Measurements from ENCODE around the gene ATRNL1.

Gene ATRNL1

GRCh38 chr10:115084277-115084850 lies 8.8 kb upstream of the ATRNL1 start:
- Histone ChIP-seq H3K9me2 (replicated peaks; ENCODE audit: control insufficient read depth, low read length) (no peaks in the 10 kb centered on the region), H3K9me3 (ENCODE audit: control insufficient read depth, insufficient read depth, low read length) (0 out of 2 replicates have a peak, but pooled peaks cover 5% of the 10 kb centered on the region), H3K4me2 (ENCODE audit: low read length) (no peak overlapping the region), H3K4me1 (ENCODE audit: control insufficient read depth, low read length) (no peaks in the 10 kb centered on the region), H3K36me3 (ENCODE audit: control insufficient read depth, low read length) (no peaks in the 10 kb centered on the region), H3K27me3 (ENCODE audit: control insufficient read depth, low read length) (0 out of 2 replicates have a peak, but pooled peaks cover 2% of the 10 kb centered on the region), H3K27ac (ENCODE audit: low read depth, low read length) (no peak overlapping the region), H4K20me1 (ENCODE audit: control insufficient read depth, insufficient read depth, low read depth, low read length) (no peaks in the 10 kb centered on the region), H3K79me2 (ENCODE audit: control insufficient read depth, low read length) (no peaks in the 10 kb centered on the region), H3K4me3 (ENCODE audit: low read length) (no peak overlapping the region), H3F3A (ENCODE audit: control insufficient read depth, insufficient read depth) (no peaks in the 10 kb centered on the region)
- TF ChIP-seq CTCF (IDR thresholded peaks at IDR 0.05; ENCODE audit: low read depth, low read length, poor library complexity, severe bottlenecking) (no peak), EZH2phosphoT487 (IDR thresholded peaks at IDR 0.05; ENCODE audit: borderline replicate concordance, low read length) (no peak)

- Histone ChIP-seq H3K27ac (ENCODE audit: low read depth, low read length) (no peak overlapping the region), H3F3A (ENCODE audit: control insufficient read depth, insufficient read depth) (no peaks in the 10 kb centered on the region), H3K4me1 (ENCODE audit: control insufficient read depth, low read length) (peaks cover 8% of the 10 kb centered on the region; the same call in 1 of the 2 replicates), H3K79me2 (ENCODE audit: control insufficient read depth, low read length) (no peaks in the 10 kb centered on the region), H3K9me2 (replicated peaks; ENCODE audit: control insufficient read depth, low read length) (no peaks in the 10 kb centered on the region), H3K9me3 (ENCODE audit: control insufficient read depth, insufficient read depth, low read length) (0 out of 2 replicates have a peak, but pooled peaks cover 5% of the 10 kb centered on the region), H4K20me1 (ENCODE audit: control insufficient read depth, insufficient read depth, low read depth, low read length) (no peaks in the 10 kb centered on the region), H3K27me3 (ENCODE audit: control insufficient read depth, low read length) (peaks cover 51% of the 10 kb centered on the region), H3K4me3 (ENCODE audit: low read length) (no peak overlapping the region), H3K4me2 (ENCODE audit: low read length) (no peak overlapping the region), H3K36me3 (ENCODE audit: control insufficient read depth, low read length) (no peaks in the 10 kb centered on the region)
- no peak for TF ChIP-seq CTCF (IDR thresholded peaks at IDR 0.05; ENCODE audit: low read depth, low read length, poor library complexity, severe bottlenecking)
- no peak for TF ChIP-seq EZH2phosphoT487 (IDR thresholded peaks at IDR 0.05; ENCODE audit: borderline replicate concordance, low read length)
These were observed 2.0 kb upstream of the ATRNL1 start for GRCh38 chr10:115091161-115091560.

- Histone ChIP-seq H3K4me2 (ENCODE audit: low read length) (peak overlapping the region; percentile 69), H3K4me3 (ENCODE audit: low read length) (peak overlapping the region; percentile 71)
These were observed 959 bp upstream of the ATRNL1 start for GRCh38 chr10:115092258-115092554.

More at GRCh38 chr10:115092258-115092554, 959 bp upstream of the ATRNL1 start:
- peaks cover 51% of the 10 kb centered on the region for H3K27me3 ChIP-seq (ENCODE audit: control insufficient read depth, low read length)
- no peaks in the 10 kb centered on the region for H3K79me2 ChIP-seq (ENCODE audit: control insufficient read depth, low read length)
- TF ChIP-seq EZH2phosphoT487 (IDR thresholded peaks at IDR 0.05; ENCODE audit: borderline replicate concordance, low read length) (no peak), CTCF (IDR thresholded peaks at IDR 0.05; ENCODE audit: low read depth, low read length, poor library complexity, severe bottlenecking) (no peak)
- 0 out of 2 replicates have a peak, but pooled peaks cover 1% of the 10 kb centered on the region for H3K9me3 ChIP-seq (ENCODE audit: control insufficient read depth, insufficient read depth, low read length)
- H4K20me1 ChIP-seq (ENCODE audit: control insufficient read depth, insufficient read depth, low read depth, low read length) = no peaks in the 10 kb centered on the region
- no peaks in the 10 kb centered on the region for H3K36me3 ChIP-seq (ENCODE audit: control insufficient read depth, low read length)
- H3F3A ChIP-seq (ENCODE audit: control insufficient read depth, insufficient read depth) = no peaks in the 10 kb centered on the region
- H3K4me1 ChIP-seq (ENCODE audit: control insufficient read depth, low read length) = peaks cover 8% of the 10 kb centered on the region; the same call in 1 of the 2 replicates
- no peak overlapping the region for H3K27ac ChIP-seq (ENCODE audit: low read depth, low read length)
- H3K9me2 ChIP-seq (replicated peaks; ENCODE audit: control insufficient read depth, low read length) = no peaks in the 10 kb centered on the region

Data from DOHH2 (cell line).